ENCODE results near the gene NFAT5. TPM values are rescaled to one million over a fixed set of nuclear protein-coding genes. Genes with fewer than 3 reads are reported as not detected.
A peak's percentile ranks its signal among the peaks of the same experiment; 100 is the strongest.

The NFAT5 gene
- total RNA-seq, 2 experiments from 2014 or later: 6.7 to 29.7 TPM

GRCh38 chr16:69563605-69564580, 1.9 kb upstream of the NFAT5 start:
- H3K9me3 ChIP-seq (ENCODE audit: low read length): no peaks in the 10 kb centered on the region
- CTCF ChIA-PET (ENCODE audit: unreplicated experiment): no interaction called here

DNA sequence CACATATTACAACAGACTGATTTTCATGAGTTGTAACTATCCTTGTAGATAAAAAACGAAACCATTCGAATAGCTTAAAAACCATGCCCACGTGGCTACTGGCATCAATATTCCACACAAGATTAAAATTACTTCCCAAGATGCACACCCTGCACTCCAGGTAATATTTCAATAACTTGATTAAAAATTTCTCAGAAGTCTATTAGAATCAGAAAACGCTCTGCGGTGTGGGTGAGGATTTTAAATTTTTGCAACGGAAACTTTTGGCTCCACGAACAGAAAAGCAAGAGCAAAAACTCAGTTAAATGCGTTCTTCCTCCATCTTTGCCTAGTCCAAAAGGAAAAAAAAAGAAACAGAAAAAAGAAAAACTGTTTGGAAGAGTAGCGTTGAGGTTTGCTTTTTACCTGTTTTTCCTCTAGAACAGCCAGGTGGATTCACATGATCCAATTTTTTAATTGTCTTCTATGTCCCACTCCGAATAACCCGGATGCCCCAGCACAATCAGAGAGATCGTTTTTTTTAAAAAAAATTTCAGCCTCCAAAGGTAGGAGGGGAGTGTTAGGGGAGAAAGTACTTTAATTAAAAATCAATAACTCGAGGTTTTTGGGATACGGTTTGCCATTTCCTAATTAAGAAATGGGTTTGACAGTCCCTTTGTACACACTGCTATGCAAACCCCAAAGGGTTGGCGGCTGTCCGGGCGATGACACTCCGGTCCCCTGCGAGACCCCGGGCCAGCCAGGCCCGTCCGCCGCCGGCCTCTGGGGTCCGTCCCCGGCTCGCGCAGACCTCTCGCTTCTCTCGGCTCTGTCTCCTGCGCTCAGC, 708 bp upstream of the NFAT5 start:
- Histone ChIP-seq H3K36me3 (ENCODE audit: insufficient read depth, low read length) (no peaks in the 10 kb centered on the region), H3K9me3 (ENCODE audit: low read length) (no peaks in the 10 kb centered on the region)
- DNase-seq (ENCODE audit: low spot score): peak; percentile 18

More at GRCh38 chr16:69563605-69564580, 1.9 kb upstream of the NFAT5 start:
- Histone ChIP-seq H4K20me1 (ENCODE audit: insufficient read depth, low read length) (no peaks in the 10 kb centered on the region), H3K27ac (ENCODE audit: low read depth, low read length, poor library complexity, severe bottlenecking) (peak overlapping the region; percentile 80), H3K4me2 (ENCODE audit: low read length) (peak overlapping the region; percentile 95), H2AFZ (ENCODE audit: low read length) (peak overlapping the region; percentile 86), H3K36me3 (ENCODE audit: insufficient read depth, low read length) (no peaks in the 10 kb centered on the region), H3K79me2 (ENCODE audit: insufficient read depth, low read depth, low read length) (peaks cover 41% of the 10 kb centered on the region), H3K4me3 (ENCODE audit: low read depth, low read length, poor library complexity, severe bottlenecking) (peak overlapping the region; percentile 98), H3K4me1 (ENCODE audit: insufficient read depth, low read length, poor library complexity, severe bottlenecking) (peaks cover 27% of the 10 kb centered on the region), H3K9me2 (ENCODE audit: insufficient read depth, low read length) (no peaks in the 10 kb centered on the region)
- intact Hi-C loops (cut with micrococcal nuclease; ENCODE audit: unreplicated experiment): loop anchor here (1.0 to 10.0 kb wide), 4 partner anchors 139 to 961 kb away; partner anchors contain the start of genes COG4, COG8, CYB5B and NIP7
- no TSS peak for BruUV-seq (replicated peaks)
- no peak for TF ChIP-seq EZH2phosphoT487 (IDR thresholded peaks at IDR 0.05; ENCODE audit: borderline replicate concordance, low read depth, low read length)
- TF ChIP-seq, protein P1, sequence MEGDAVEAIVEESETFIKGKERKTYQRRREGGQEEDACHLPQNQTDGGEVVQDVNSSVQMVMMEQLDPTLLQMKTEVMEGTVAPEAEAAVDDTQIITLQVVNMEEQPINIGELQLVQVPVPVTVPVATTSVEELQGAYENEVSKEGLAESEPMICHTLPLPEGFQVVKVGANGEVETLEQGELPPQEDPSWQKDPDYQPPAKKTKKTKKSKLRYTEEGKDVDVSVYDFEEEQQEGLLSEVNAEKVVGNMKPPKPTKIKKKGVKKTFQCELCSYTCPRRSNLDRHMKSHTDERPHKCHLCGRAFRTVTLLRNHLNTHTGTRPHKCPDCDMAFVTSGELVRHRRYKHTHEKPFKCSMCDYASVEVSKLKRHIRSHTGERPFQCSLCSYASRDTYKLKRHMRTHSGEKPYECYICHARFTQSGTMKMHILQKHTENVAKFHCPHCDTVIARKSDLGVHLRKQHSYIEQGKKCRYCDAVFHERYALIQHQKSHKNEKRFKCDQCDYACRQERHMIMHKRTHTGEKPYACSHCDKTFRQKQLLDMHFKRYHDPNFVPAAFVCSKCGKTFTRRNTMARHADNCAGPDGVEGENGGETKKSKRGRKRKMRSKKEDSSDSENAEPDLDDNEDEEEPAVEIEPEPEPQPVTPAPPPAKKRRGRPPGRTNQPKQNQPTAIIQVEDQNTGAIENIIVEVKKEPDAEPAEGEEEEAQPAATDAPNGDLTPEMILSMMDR (conservative IDR thresholded peaks at IDR 0.05; ENCODE audit: low read length): peak; percentile 37; the same call in 1 of the 2 replicates
- DNase-seq (ENCODE audit: low spot score): peak; percentile 71
- POLR2A ChIA-PET: interaction anchor here (0.6 to 1.1 kb wide), 6 partner anchors 12 to 21 kb away, joined by 3 to 6 read pairs (median 4); no protein-coding TSS in a partner anchor

More for the DNA sequence above, 708 bp upstream of the NFAT5 start:
- H3K4me3 ChIP-seq (ENCODE audit: low read depth, low read length, poor library complexity, severe bottlenecking): peak overlapping the region; percentile 98
- H3K4me2 ChIP-seq (ENCODE audit: low read length): peak overlapping the region; percentile 95
- no peaks in the 10 kb centered on the region for H3K9me2 ChIP-seq (ENCODE audit: insufficient read depth, low read length)
- H3K79me2 ChIP-seq (ENCODE audit: insufficient read depth, low read depth, low read length): peaks cover 53% of the 10 kb centered on the region
- POLR2A ChIA-PET: interaction anchor here (0.6 to 1.1 kb wide), 6 partner anchors 13 to 227 kb away, joined by 3 to 5 read pairs (median 4); no protein-coding TSS in a partner anchor
- CTCF ChIA-PET (ENCODE audit: unreplicated experiment): interaction anchor here (0.6 kb wide), 1 partner anchor 30 kb away, joined by 3 read pairs; no protein-coding TSS in a partner anchor
- intact Hi-C loops (cut with micrococcal nuclease; ENCODE audit: unreplicated experiment): loop anchor here (1.0 to 10.0 kb wide), 4 partner anchors 140 to 960 kb away; partner anchors contain the start of genes COG4, COG8, CYB5B and NIP7
- BruUV-seq (replicated peaks): TSS peak; percentile 91
- H4K20me1 ChIP-seq (ENCODE audit: insufficient read depth, low read length): no peaks in the 10 kb centered on the region
- H3K4me1 ChIP-seq (ENCODE audit: insufficient read depth, low read length, poor library complexity, severe bottlenecking): peaks cover 38% of the 10 kb centered on the region
- peak overlapping the region; percentile 80 for H3K27ac ChIP-seq (ENCODE audit: low read depth, low read length, poor library complexity, severe bottlenecking)
- TF ChIP-seq EZH2phosphoT487 (IDR thresholded peaks at IDR 0.05; ENCODE audit: borderline replicate concordance, low read depth, low read length): no peak
- H2AFZ ChIP-seq (ENCODE audit: low read length): peak overlapping the region; percentile 86
